ENCODE results near the gene FAM163B.

The FAM163B gene

DNA sequence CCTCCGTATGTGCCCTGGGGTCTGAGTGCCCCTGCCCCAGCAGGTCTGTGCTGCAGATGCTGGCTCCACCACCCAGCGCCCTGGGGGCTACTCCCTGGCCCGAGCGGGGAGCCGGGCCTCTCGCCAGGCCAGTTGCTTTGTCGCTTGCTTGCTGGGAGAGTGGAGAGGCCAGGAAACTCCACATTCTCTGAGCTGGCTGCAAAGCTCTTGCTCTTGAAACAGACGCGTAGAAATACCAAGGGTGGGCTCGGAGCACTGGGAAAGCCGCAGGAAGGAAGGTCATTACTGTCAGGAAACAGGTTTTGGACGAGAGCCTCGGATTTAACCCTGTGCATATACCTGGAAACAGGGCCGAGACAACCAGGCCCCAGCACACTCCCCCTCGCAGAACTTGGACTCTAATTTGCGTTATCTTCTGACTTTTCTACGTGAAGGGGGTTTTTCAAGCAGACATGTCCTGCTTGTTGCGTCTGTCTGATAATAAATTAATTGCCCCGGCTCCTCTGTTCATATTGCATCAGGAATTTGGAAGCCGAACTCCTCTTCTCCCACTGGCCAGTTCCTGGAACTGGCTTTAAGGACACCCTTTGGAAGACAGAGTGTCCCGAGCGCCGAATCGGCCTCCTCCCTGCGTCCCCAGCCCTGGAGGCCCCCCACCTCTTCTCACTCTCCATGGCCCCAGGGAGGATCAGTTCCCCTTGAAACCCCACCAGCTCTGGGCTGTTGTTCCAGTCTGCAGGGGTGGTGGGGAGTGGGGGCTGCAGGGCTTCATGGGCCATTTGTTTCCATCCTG is 63.5 kb downstream of the FAM163B start:
- DNase-seq (ENCODE audit: low read depth), result no peak

DNA sequence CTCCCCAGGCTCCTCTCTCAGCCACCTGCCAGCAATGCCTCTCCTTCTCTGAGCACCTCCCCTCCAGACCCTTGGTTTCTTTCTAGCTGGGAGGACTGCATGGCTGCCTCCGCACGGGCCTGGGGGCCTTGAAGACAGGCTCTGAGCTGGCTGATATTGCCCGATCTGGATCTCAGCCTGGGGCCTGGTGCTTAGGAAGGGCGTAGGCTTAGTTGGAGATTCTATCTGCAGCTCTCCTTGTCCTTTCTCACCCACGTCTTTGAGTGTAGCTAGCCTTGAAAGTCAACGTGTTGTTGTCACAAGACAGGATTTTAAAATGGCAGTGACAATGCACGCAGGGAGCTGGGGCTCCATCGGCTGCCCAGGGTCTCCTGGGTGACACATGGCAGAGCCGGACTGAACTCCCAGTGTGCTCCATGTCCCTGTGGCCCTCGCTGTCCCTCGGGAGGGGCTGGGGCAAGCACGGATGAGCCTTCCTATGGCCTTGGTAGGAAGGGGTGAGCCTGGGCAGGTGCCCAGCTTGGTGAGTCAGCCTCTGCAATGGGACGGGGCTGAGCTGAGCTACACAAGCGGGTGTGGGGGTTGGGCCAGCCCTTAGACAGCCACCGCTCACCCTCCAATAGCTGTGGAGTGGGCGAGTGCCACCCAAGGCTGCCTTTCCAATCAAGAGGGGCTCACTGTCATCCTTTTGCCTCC is 65.3 kb downstream of the FAM163B start:
- no peak overlapping the region for H3K4me3 ChIP-seq (ENCODE audit: control insufficient read depth, low read depth, low read length)
- TF ChIP-seq, protein P1, sequence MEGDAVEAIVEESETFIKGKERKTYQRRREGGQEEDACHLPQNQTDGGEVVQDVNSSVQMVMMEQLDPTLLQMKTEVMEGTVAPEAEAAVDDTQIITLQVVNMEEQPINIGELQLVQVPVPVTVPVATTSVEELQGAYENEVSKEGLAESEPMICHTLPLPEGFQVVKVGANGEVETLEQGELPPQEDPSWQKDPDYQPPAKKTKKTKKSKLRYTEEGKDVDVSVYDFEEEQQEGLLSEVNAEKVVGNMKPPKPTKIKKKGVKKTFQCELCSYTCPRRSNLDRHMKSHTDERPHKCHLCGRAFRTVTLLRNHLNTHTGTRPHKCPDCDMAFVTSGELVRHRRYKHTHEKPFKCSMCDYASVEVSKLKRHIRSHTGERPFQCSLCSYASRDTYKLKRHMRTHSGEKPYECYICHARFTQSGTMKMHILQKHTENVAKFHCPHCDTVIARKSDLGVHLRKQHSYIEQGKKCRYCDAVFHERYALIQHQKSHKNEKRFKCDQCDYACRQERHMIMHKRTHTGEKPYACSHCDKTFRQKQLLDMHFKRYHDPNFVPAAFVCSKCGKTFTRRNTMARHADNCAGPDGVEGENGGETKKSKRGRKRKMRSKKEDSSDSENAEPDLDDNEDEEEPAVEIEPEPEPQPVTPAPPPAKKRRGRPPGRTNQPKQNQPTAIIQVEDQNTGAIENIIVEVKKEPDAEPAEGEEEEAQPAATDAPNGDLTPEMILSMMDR (IDR thresholded peaks at IDR 0.05; ENCODE audit: control insufficient read depth, insufficient read depth, low read depth, low read length, missing control alignments), result no peak
- no peak for DNase-seq (ENCODE audit: low read depth)

More for the DNA sequence above, 63.5 kb downstream of the FAM163B start:
- TF ChIP-seq, protein P1 (IDR thresholded peaks at IDR 0.05; ENCODE audit: control insufficient read depth, insufficient read depth, low read depth, low read length, missing control alignments), result no peak
- no peak overlapping the region for H3K4me3 ChIP-seq (ENCODE audit: control insufficient read depth, low read depth, low read length)

DNA sequence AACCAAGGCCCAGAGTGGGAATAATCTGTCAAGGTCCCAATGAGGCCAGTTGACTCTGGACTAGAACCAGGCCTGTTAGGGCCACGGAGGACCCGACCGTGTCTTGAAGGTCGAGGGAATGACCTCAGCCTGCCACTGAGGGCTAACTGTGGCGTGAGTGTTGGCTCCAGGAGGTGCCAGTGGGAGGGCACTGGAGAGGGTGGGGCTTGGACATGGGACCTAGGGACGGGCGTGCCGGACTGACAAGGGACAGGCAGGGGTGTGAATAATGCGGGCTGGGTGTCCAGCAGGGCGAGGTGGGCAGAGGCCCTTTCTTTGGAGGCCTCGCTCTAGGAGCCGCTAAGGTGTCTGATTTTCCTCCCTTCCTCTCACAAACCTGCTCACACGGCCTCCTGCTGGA is 67.2 kb downstream of the FAM163B start:
- no peak overlapping the region for H3K4me3 ChIP-seq (ENCODE audit: control insufficient read depth, low read depth, low read length)
- DNase-seq (ENCODE audit: low read depth), result no peak
- TF ChIP-seq, protein P1 (IDR thresholded peaks at IDR 0.05; ENCODE audit: control insufficient read depth, insufficient read depth, low read depth, low read length, missing control alignments), result no peak

DNA sequence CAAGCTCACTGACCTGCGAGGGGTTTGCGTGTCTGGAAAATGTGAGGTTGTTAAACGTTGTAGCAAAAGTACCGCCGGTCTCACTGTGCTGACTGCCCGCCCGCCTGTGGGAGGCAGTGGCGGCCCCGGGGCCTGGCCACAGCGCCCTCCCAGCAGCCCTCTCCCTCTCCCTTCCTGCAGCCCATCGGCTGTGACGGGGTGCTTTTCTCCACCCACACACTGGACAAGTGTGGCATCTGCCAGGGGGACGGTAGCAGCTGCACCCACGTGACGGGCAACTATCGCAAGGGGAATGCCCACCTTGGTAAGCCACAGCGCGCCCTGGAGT is 68.5 kb downstream of the FAM163B start:
- DNase-seq (ENCODE audit: low read depth), result no peak
- TF ChIP-seq, protein P1 (IDR thresholded peaks at IDR 0.05; ENCODE audit: control insufficient read depth, insufficient read depth, low read depth, low read length, missing control alignments), result no peak
- H3K4me3 ChIP-seq (ENCODE audit: control insufficient read depth, low read depth, low read length), result no peak overlapping the region

DNA sequence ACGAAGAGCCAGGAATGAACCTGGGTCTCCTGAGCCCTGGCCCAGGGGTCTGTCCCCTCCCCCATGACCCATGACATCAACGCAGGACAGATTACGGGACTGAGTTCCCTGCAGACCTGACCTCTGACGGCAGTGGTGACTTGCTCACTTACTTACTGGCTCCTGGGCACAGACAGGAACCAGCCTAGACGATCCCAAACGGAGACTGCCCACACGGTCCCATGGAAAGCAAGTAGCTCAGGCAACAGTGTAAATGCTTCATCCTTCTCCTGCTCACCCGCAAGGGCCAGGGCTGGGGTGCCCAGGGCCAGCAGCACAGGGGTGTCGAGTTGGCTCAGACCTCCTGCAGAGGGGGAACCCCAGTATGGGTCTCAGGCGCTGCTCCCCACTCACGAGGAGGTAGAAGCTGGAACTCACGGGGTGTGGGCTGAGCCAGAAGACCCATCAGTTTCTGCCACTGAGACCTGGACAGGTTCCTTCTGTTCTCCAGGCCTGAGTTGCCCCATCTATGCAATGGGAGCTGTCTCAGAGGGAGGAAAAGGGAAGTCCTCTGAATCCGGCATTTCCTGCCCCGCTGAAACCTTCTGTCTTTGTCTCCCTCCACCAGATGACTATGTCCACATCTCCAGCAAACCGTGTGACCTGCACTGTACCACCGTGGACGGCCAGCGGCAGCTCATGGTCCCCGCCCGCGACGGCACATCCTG is 69.0 kb downstream of the FAM163B start:
- H3K4me3 ChIP-seq (ENCODE audit: control insufficient read depth, low read depth, low read length), result no peak overlapping the region
- no peak for DNase-seq (ENCODE audit: low read depth)
- TF ChIP-seq, protein P1 (IDR thresholded peaks at IDR 0.05; ENCODE audit: control insufficient read depth, insufficient read depth, low read depth, low read length, missing control alignments), result no peak

DNA sequence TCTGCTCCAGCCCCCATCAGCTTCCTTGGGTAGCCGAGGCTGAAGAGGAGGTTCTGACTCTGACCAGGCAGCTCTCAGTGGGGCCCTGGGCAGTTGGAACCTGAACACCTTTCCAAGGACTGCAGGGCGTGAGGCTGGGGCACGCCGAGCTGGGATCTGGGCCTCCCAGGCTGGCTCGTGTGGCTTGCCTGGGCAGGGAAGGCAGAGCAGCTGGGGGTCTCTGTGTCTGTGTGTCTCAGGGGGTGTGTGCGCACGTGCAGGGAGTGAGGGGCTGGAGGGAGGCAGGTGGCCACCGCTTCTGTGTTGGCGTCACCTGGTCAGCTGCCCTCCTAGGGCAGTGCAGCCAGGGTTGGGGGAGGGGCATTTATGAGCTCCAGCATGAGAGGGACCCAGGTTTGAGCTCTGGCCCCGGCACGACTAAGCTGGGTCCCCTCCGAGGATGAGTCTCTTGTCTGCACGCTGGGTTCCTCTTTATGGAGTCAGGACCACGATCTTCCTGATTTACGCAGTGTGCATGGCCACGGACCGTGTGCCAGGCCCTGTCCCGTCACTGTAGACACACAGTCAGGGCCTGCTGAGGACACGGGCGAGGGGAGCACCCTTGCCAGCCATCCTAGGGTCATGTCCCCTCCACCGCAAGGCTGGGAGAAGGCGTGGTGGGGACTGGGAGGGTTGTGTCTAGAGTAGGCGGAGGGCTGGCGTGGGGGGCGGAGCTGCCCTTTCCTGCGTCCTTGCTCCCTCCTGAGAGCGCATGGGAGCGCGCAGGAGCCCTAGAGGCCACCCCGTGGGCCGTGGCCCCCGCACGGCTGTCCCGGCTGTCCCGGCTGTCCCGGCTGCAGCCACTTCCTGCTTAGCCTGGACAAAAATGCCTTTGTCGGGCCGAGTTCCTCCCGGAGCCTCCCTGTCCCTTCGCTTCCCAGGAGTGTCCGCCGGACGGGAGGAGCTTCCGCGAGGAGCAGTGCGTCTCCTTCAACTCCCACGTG is 70.0 kb downstream of the FAM163B start:
- DNase-seq (ENCODE audit: low read depth), result no peak
- H3K4me3 ChIP-seq (ENCODE audit: control insufficient read depth, low read depth, low read length), result no peak overlapping the region
- TF ChIP-seq, protein P1 (IDR thresholded peaks at IDR 0.05; ENCODE audit: control insufficient read depth, insufficient read depth, low read depth, low read length, missing control alignments), result no peak
